Tibial artery (tissue), 4 donors: ENCODE measurements around the gene PTPRD.
"Not testable (repeated sequence)": the region's sequence is repeated elsewhere in the genome, so short reads cannot be mapped to it uniquely, and the experiment has no call there.

ENCODE experiments used
- DNase-seq, 2 donors: peaks; one replicate each; pipeline ENCODE4 v3.0.0-alpha.2; 2019
- H3K27ac ChIP-seq, 2 donors: fragments of 200-600 bp; sonication (generic) in 1 of 2; 1 replicate in 1 of 2; 2 replicates in 1 of 2; pipeline ENCODE4 v1.5.1; 2018 to 2019; ENCODE audit warnings: mild to moderate bottlenecking in 1 of 2
- H3K27me3 ChIP-seq, 2 donors: fragments of 200-600 bp; sonication (generic) in 1 of 2; one replicate each; pipeline versions ENCODE4 v1.5.1 to v1.6.0; 2016 to 2019
- H3K36me3 ChIP-seq, 3 donors: fragments of 200-600 bp; sonication (generic) in 2 of 3; one replicate each; pipeline ENCODE4 v1.5.1; 2016 to 2019; ENCODE audit warnings: mild to moderate bottlenecking in 2 of 3
- H3K4me1 ChIP-seq, 4 donors: fragments of 200-600 bp; sonication (generic) in 2 of 4; 1 replicate in 3 of 4; 2 replicates in 1 of 4; pipeline ENCODE4 v1.5.1; 2016 to 2019
- H3K4me3 ChIP-seq, 2 donors: fragments of 200-600 bp; sonication (generic) in 1 of 2; 1 replicate in 1 of 2; 2 replicates in 1 of 2; pipeline ENCODE4 v1.5.1; 2018 to 2019; ENCODE audit warnings: mild to moderate bottlenecking in 2 of 2
- H3K9me3 ChIP-seq, 3 donors: fragments of 200-600 bp; sonication (generic) in 1 of 3; one replicate each; pipeline ENCODE4 v1.5.1; 2016 to 2019
- intact Hi-C: fragments of 100-400 bp; cut with DNase I; formaldehyde crosslinking; loops from one replicate; pipeline ENCODE4 v1.15.0; 2023; ENCODE audit warnings: low total_unique reads
- TF ChIP-seq, protein P1 (sequence below), 2 experiments: fragments of 200-600 bp in 1 of 2; fragments of 450-650 bp in 1 of 2; IDR thresholded peaks; one replicate each; pipeline ENCODE4 v1.5.1; 2017 to 2019; ENCODE audit warnings: antibody characterized with exemption in 2 of 2, mild to moderate bottlenecking in 1 of 2, moderate library complexity in 1 of 2

The PTPRD gene

DNA sequence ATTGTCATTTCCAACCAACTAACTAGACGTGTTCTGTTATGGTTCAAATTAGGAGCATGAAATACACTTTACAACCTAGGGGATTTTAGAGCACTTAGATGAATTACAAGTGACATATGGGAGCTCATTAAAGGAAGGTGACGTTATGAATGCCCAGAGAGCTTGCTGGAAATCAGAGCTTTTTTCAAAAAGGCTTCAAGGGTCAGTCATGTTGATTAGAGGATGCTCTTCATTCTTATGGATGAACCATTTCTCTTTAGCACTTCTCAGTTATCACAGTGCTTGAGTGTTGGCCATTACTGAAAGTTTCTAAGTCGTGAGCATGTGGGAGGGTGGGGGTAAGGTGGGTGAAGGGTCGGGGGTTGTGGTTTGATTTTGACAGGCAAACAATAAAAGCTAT, 1567.7 kb downstream of the PTPRD start:
- no peak overlapping the region for H3K4me3 ChIP-seq
- no peaks in the 10 kb centered on the region for H3K27me3 ChIP-seq
- intact Hi-C loops, result no loop called here
- DNase-seq, result no peak
- H3K9me3 ChIP-seq, result no peaks in the 10 kb centered on the region
- H3K4me1 ChIP-seq, result no peaks in the 10 kb centered on the region
- no peak overlapping the region for H3K27ac ChIP-seq
- no peaks in the 10 kb centered on the region for H3K36me3 ChIP-seq
- TF ChIP-seq, protein P1, sequence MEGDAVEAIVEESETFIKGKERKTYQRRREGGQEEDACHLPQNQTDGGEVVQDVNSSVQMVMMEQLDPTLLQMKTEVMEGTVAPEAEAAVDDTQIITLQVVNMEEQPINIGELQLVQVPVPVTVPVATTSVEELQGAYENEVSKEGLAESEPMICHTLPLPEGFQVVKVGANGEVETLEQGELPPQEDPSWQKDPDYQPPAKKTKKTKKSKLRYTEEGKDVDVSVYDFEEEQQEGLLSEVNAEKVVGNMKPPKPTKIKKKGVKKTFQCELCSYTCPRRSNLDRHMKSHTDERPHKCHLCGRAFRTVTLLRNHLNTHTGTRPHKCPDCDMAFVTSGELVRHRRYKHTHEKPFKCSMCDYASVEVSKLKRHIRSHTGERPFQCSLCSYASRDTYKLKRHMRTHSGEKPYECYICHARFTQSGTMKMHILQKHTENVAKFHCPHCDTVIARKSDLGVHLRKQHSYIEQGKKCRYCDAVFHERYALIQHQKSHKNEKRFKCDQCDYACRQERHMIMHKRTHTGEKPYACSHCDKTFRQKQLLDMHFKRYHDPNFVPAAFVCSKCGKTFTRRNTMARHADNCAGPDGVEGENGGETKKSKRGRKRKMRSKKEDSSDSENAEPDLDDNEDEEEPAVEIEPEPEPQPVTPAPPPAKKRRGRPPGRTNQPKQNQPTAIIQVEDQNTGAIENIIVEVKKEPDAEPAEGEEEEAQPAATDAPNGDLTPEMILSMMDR (IDR thresholded peaks at IDR 0.05), result no peak

DNA sequence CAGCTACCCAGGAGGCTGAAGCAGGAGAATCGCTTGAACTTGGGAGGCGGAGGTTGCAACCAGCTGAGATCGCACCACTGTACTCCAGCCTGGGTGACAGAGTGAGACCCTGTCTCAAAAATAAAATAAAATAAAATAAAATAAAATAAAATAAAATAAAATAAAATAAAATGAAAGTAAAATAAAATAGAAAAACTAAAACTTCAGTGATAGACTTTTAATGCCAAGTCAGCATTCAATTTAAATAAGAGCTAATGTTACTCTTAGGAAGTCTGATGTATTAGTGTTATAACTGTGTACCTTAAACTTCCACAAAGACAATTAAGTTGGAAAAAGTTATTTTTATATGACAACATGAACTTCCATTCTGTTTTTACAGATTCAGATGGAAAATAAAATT, 1569.0 kb downstream of the PTPRD start:
- H3K9me3 ChIP-seq, H3K4me1 ChIP-seq, H3K27me3 ChIP-seq, intact Hi-C loops, H3K27ac ChIP-seq, H3K36me3 ChIP-seq, DNase-seq, H3K4me3 ChIP-seq: not testable (repeated sequence)

DNA sequence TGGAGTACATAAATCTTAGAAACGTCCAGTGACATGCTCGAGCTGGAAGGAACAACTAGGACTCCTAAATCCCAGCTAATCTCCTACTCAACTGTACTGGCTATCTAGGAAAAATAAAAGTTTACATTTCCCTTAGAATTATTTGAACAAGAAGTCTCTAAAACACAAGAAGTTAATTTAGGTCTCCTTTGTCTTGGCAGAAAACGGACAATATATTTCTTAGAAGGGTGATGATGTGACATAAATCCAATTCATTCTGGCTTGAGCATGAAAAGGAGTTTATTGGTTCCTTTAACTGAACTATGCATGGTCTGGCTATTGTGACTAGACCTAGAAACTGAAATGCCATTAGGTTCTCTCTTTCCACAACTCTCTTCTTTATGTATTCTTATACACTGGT, 1571.0 kb downstream of the PTPRD start:
- Histone ChIP-seq H3K27ac (no peak overlapping the region), H3K36me3 (no peaks in the 10 kb centered on the region), H3K9me3 (no peaks in the 10 kb centered on the region), H3K27me3 (no peaks in the 10 kb centered on the region), H3K4me1 (no peaks in the 10 kb centered on the region), H3K4me3 (no peak overlapping the region)
- no peak for DNase-seq
- intact Hi-C loops, result no loop called here
- TF ChIP-seq, protein P1 (IDR thresholded peaks at IDR 0.05), result no peak

DNA sequence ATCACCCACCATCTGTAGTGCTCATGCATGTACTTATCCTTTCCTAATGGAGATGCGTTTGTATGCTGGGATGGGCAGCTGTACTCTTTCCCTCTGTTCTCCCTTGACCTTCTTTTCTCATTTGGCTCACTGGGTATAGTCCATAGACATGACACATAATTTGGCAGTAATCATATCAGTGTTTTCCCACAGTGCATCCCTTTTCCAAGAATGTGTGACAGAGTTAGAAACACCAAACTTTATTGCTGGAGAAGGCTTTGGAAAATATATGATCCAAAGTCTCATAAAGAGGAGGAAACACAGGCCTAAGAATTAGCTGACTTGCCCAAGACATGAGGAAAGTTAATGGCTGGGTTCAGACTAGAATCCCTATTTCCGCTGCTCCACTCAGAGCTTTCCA, 1579.8 kb downstream of the PTPRD start:
- Histone ChIP-seq H3K27me3 (no peaks in the 10 kb centered on the region), H3K36me3 (no peaks in the 10 kb centered on the region), H3K9me3 (no peaks in the 10 kb centered on the region), H3K27ac (no peak overlapping the region), H3K4me3 (no peak overlapping the region), H3K4me1 (no peaks in the 10 kb centered on the region)
- DNase-seq, result no peak
- TF ChIP-seq, protein P1 (IDR thresholded peaks at IDR 0.05), result no peak
- intact Hi-C loops, result no loop called here

DNA sequence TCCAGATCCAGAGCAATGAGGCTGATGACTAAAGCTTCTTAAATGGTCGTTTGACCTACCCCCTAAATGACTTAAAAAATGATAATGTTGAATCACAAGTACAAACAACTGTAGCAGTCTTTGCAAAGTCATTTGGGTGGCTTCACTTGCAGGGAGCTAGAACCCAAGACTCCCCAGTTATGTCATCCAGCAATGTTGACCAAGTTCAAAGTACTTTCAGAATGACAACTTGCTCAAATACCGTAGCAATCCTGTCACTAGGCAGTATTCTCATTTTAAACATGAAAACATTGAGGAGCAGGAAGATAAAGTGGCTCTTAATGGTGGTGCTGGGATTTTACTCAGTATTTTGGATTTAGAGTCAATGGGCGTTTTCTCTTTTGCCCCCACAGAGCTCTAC, 1596.2 kb downstream of the PTPRD start:
- Histone ChIP-seq H3K4me1 (no peaks in the 10 kb centered on the region), H3K27ac (no peak overlapping the region), H3K36me3 (no peaks in the 10 kb centered on the region), H3K9me3 (no peaks in the 10 kb centered on the region), H3K4me3 (no peak overlapping the region), H3K27me3 (no peaks in the 10 kb centered on the region)
- intact Hi-C loops, result no loop called here
- no peak for DNase-seq
- TF ChIP-seq, protein P1 (IDR thresholded peaks at IDR 0.05), result no peak

DNA sequence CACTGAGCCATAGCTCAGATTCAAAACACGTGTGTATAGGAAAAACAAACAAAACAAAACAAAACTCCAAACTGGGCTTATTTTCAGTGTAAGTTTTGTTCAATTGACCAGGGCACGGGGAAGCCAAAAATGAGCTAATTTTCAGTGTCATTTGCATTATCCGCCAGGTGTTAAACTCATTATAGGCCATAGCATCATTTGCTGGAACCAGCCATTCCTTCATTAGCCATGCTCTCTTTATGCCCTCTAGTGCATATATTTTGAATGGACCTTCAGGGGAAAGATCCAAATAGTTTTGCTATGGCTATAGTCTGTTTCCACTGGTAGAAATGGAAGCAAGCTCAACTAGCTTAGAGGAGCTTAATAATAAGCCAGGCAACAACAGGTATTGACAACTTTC, 1608.0 kb downstream of the PTPRD start:
- no peaks in the 10 kb centered on the region for H3K9me3 ChIP-seq
- DNase-seq, result no peak
- no peak overlapping the region for H3K4me3 ChIP-seq
- intact Hi-C loops, result no loop called here
- no peaks in the 10 kb centered on the region for H3K4me1 ChIP-seq
- TF ChIP-seq, protein P1 (IDR thresholded peaks at IDR 0.05), result no peak
- no peak overlapping the region for H3K27ac ChIP-seq
- H3K36me3 ChIP-seq, result no peaks in the 10 kb centered on the region
- no peaks in the 10 kb centered on the region for H3K27me3 ChIP-seq
